Activated CD4-positive, alpha-beta T cell treated with anti-CD3 and anti-CD28 coated beads, Interleukin-2, amount 10 ng/mL, durations not matched to agents 24 days and 14 days (primary cell): Measurements from ENCODE around the gene MCM3. TPM values are rescaled to one million over a fixed set of nuclear protein-coding genes. Genes with fewer than 3 reads are reported as not detected.

Source experiments
- DNase-seq: peaks from one replicate; pipeline ENCODE4 v3.0.0; 2022
- H3K27ac Mint-ChIP-seq: one replicate; pipeline ENCODE4 v1.8.0; 2022; ENCODE audit warnings: mild to moderate bottlenecking, mixed read lengths
- H3K27me3 Mint-ChIP-seq: one replicate; pipeline ENCODE4 v1.8.0; 2022; ENCODE audit warnings: mixed read lengths
- H3K36me3 Mint-ChIP-seq: one replicate; pipeline ENCODE4 v1.8.0; 2022; ENCODE audit warnings: low read depth, mild to moderate bottlenecking, mixed read lengths
- H3K4me1 Mint-ChIP-seq: one replicate; pipeline ENCODE4 v1.8.0; 2021; ENCODE audit warnings: mixed read lengths
- H3K4me3 Mint-ChIP-seq: one replicate; pipeline ENCODE4 v1.8.0; 2022; ENCODE audit warnings: mild to moderate bottlenecking, moderate library complexity, mixed read lengths
- H3K9me3 Mint-ChIP-seq: one replicate; pipeline ENCODE4 v1.8.0; 2021; ENCODE audit warnings: mixed read lengths
- intact Hi-C: fragments of 100-400 bp; cut with micrococcal nuclease; formaldehyde crosslinking; loops from one replicate; pipeline ENCODE4 v1.15.1; 2023
- total RNA-seq: library from RNA; stranded (reverse); gene quantifications from 2 replicates; pipeline ENCODE4 v1.2.3, GENCODE V29; 2022

MCM3 gene
- total RNA-seq, 1 donor from 2014 or later = 240 TPM

- intact Hi-C loops = loop anchor here (10.0 kb wide), 2 partner anchors 247 to 697 kb away; no protein-coding TSS in a partner anchor
- no peak for DNase-seq
- Mint-ChIP-seq H3K36me3 (peaks cover 4% of the 10 kb centered on the region), H3K4me1 (peaks cover 14% of the 10 kb centered on the region), H3K27ac (no peak overlapping the region), H3K27me3 (no peaks in the 10 kb centered on the region), H3K9me3 (no peaks in the 10 kb centered on the region), H3K4me3 (no peak overlapping the region)
These were observed 3.7 kb upstream of the MCM3 start for GRCh38 chr6:52288216-52288615.

GRCh38 chr6:52286798-52287432, 2.4 kb upstream of the MCM3 start:
- peak overlapping the region; percentile 41 for H3K4me3 Mint-ChIP-seq
- DNase-seq = peak; percentile 89
- no peaks in the 10 kb centered on the region for H3K27me3 Mint-ChIP-seq
- no peaks in the 10 kb centered on the region for H3K9me3 Mint-ChIP-seq
- intact Hi-C loops = loop anchor here (1.0 to 10.0 kb wide), 3 partner anchors 112 to 698 kb away; no protein-coding TSS in a partner anchor
- H3K27ac Mint-ChIP-seq = peak overlapping the region; percentile 26
- peaks cover 15% of the 10 kb centered on the region for H3K36me3 Mint-ChIP-seq
- peaks cover 23% of the 10 kb centered on the region for H3K4me1 Mint-ChIP-seq

GRCh38 chr6:52285177-52286068, 881 bp upstream of the MCM3 start:
- peaks cover 34% of the 10 kb centered on the region for H3K4me1 Mint-ChIP-seq
- no peak overlapping the region for H3K27ac Mint-ChIP-seq
- intact Hi-C loops = loop anchor here (1.0 to 10.0 kb wide), 7 partner anchors 11 to 1063 kb away; partner anchors contain the start of genes ELOVL5, FBXO9, PAQR8 and TRAM2
- H3K36me3 Mint-ChIP-seq = peaks cover 28% of the 10 kb centered on the region
- no peaks in the 10 kb centered on the region for H3K9me3 Mint-ChIP-seq
- no peaks in the 10 kb centered on the region for H3K27me3 Mint-ChIP-seq
- H3K4me3 Mint-ChIP-seq = no peak overlapping the region
- no peak for DNase-seq

GRCh38 chr6:52284131-52284459, 447 bp downstream of the MCM3 start:
- no peaks in the 10 kb centered on the region for H3K9me3 Mint-ChIP-seq
- no peaks in the 10 kb centered on the region for H3K27me3 Mint-ChIP-seq
- DNase-seq = no peak
- intact Hi-C loops = loop anchor here (1.0 to 10.0 kb wide), 9 partner anchors 21 to 1065 kb away; partner anchors contain the start of genes EFHC1, ELOVL5, FBXO9 and TRAM2
- H3K27ac Mint-ChIP-seq = no peak overlapping the region
- H3K4me3 Mint-ChIP-seq = no peak overlapping the region
- H3K36me3 Mint-ChIP-seq = peaks cover 38% of the 10 kb centered on the region
- peaks cover 37% of the 10 kb centered on the region for H3K4me1 Mint-ChIP-seq

DNA sequence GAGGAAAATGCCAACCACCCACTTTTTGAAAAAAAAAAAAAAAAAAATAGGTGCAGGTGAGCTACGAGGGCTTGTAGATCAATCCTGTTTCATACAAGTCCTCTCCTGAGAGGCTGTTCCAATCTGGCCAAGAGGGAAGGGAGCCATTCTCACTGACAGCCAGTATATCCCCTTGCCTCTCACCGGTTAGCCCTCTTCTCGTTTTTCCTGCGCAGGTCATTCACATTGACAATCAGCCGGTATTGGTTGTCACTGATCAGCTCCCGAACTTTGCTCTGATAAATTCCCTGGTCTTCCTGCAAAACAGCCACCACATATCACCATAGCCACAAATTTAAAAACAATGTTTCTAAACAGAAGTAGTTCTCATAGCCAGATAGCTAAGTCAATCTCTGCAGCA, 1.4 kb downstream of the MCM3 start:
- no peaks in the 10 kb centered on the region for H3K27me3 Mint-ChIP-seq
- intact Hi-C loops = loop anchor here (10.0 kb wide), 2 partner anchors 252 to 702 kb away; no protein-coding TSS in a partner anchor
- H3K9me3 Mint-ChIP-seq = no peaks in the 10 kb centered on the region
- peak overlapping the region; percentile 30 for H3K27ac Mint-ChIP-seq
- H3K4me1 Mint-ChIP-seq = peaks cover 42% of the 10 kb centered on the region
- peak overlapping the region; percentile 85 for H3K4me3 Mint-ChIP-seq
- no peak for DNase-seq
- peaks cover 48% of the 10 kb centered on the region for H3K36me3 Mint-ChIP-seq

DNA sequence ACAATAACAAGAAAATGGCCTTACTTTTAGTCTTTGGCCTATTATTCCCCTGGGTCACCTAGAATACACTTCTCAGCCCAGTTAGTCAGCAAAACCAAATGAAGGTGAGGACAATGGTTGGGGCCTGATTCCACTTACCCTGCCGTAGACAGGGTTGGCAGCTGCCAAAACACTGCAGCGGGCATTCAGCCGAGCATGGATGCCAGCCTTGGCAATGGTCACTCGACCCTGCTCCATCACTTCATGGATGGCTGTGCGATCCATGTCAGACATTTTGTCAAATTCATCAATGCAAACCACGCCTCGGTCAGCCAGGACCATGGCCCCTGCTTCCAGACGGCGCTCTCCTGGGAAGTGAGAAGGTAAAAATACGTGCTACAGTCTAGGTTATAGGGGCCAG, 8.4 kb downstream of the MCM3 start:
- no peaks in the 10 kb centered on the region for H3K9me3 Mint-ChIP-seq
- DNase-seq = no peak
- intact Hi-C loops = no loop called here
- H3K4me1 Mint-ChIP-seq = peaks cover 22% of the 10 kb centered on the region
- peaks cover 81% of the 10 kb centered on the region for H3K36me3 Mint-ChIP-seq
- no peak overlapping the region for H3K4me3 Mint-ChIP-seq
- H3K27me3 Mint-ChIP-seq = no peaks in the 10 kb centered on the region
- no peak overlapping the region for H3K27ac Mint-ChIP-seq

DNA sequence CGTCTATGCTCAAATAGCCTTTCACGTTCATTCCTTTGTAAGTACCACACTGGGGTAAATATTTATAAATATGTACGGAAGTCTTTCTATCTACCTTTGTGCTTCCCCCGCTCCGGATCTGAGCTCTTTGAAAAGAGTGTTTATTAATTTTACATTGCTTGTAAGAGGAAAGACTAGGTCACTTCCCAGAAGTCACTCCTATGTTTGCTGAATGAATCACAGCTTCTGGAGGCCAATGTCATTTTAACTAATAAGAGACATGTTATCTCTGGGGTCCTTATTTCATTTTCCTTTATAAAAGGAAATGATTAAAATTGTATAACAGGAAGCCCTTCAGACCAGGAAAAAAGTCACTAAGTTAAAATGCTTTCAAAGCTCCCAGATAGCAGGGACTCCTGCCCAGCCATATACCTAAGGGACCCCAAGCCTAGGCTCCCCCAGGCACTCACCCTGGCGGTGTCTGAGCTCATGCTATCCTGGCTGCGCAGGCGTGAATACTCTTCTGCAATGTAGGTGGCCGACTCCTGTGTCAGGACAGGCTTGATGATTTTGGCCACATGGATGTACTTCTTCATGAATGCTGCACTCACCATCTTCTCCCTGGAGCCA, 12.6 kb downstream of the MCM3 start:
- Mint-ChIP-seq H3K4me1 (peaks cover 10% of the 10 kb centered on the region), H3K4me3 (no peak overlapping the region), H3K27me3 (no peaks in the 10 kb centered on the region), H3K36me3 (peaks cover 80% of the 10 kb centered on the region), H3K9me3 (no peaks in the 10 kb centered on the region), H3K27ac (no peak overlapping the region)
- intact Hi-C loops = no loop called here
- no peak for DNase-seq

DNA sequence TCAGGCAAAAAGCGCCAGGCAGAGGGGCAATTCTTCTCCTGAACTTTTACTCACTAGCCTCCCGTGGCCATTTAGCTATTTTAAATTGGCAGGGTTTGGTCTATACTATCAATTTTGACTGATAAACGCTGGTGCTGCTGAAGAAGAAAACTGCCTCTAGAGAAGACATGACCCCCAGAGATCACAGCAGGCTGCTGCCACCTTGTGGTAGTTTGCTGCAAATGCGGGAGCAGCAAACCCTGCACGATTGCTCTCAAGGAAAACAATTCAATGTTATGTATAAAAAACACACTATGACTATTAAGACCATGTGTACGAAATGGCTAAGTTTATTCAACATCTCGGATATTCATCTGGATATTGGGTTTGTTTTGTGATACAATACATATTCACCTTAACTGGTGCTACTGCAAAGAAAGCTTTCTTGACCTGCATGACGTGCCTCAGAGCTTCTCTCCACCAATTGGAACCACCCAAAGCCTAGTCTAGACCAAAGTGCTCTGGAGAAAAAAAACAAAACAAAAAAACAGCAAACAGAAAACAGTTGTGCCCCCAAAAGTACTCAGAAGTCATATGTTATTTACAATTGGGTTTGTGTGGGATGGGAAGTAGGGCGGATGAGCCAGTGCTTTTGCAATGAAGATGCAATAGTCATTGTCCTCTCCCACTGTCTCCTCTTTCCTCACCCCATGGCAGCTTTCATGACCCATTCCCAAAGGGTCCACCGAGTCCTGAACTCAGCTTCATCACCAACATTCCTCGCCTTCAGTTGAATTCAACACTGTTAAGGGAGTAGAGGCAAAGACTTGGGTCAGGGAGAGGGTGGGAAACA, 20.6 kb downstream of the MCM3 start:
- DNase-seq = peak; percentile 92
- Mint-ChIP-seq H3K36me3 (peaks cover 74% of the 10 kb centered on the region), H3K27me3 (no peaks in the 10 kb centered on the region), H3K4me3 (no peak overlapping the region), H3K4me1 (peaks cover 8% of the 10 kb centered on the region), H3K27ac (peak overlapping the region; percentile 16), H3K9me3 (no peaks in the 10 kb centered on the region)
- intact Hi-C loops = loop anchor here (1.0 to 10.0 kb wide), 5 partner anchors 51 to 409 kb away; no protein-coding TSS in a partner anchor

GRCh38 chr6:52262620-52263344, 21.8 kb downstream of the MCM3 start:
- no peak for DNase-seq
- intact Hi-C loops = loop anchor here (1.0 to 10.0 kb wide), 5 partner anchors 49 to 408 kb away; no protein-coding TSS in a partner anchor
- H3K4me1 Mint-ChIP-seq = peaks cover 7% of the 10 kb centered on the region
- no peaks in the 10 kb centered on the region for H3K9me3 Mint-ChIP-seq
- no peaks in the 10 kb centered on the region for H3K27me3 Mint-ChIP-seq
- H3K4me3 Mint-ChIP-seq = no peak overlapping the region
- no peak overlapping the region for H3K27ac Mint-ChIP-seq
- peaks cover 64% of the 10 kb centered on the region for H3K36me3 Mint-ChIP-seq

GRCh38 chr6:52261229-52261628, 23.3 kb downstream of the MCM3 start:
- intact Hi-C loops = loop anchor here (10.0 kb wide), 1 partner anchor 406 kb away; no protein-coding TSS in a partner anchor
- Mint-ChIP-seq H3K27ac (no peak overlapping the region), H3K9me3 (no peaks in the 10 kb centered on the region), H3K27me3 (peaks cover 2% of the 10 kb centered on the region), H3K36me3 (peaks cover 51% of the 10 kb centered on the region), H3K4me3 (no peak overlapping the region), H3K4me1 (peaks cover 6% of the 10 kb centered on the region)
- no peak for DNase-seq

- H3K27ac Mint-ChIP-seq = no peak overlapping the region
- no peak overlapping the region for H3K4me3 Mint-ChIP-seq
- H3K36me3 Mint-ChIP-seq = peaks cover 47% of the 10 kb centered on the region
- H3K9me3 Mint-ChIP-seq = no peaks in the 10 kb centered on the region
- intact Hi-C loops = loop anchor here (10.0 kb wide), 1 partner anchor 406 kb away; no protein-coding TSS in a partner anchor
- no peak for DNase-seq
- H3K4me1 Mint-ChIP-seq = peaks cover 7% of the 10 kb centered on the region
- H3K27me3 Mint-ChIP-seq = peaks cover 2% of the 10 kb centered on the region
These were observed 23.9 kb downstream of the MCM3 start for GRCh38 chr6:52260634-52261033.

GRCh38 chr6:52255434-52255833, 29.1 kb downstream of the MCM3 start:
- H3K36me3 Mint-ChIP-seq = peaks cover 4% of the 10 kb centered on the region
- H3K27ac Mint-ChIP-seq = peak overlapping the region; percentile 14
- H3K27me3 Mint-ChIP-seq = peaks cover 34% of the 10 kb centered on the region
- DNase-seq = no peak
- H3K4me3 Mint-ChIP-seq = peak overlapping the region; percentile 18
- no peaks in the 10 kb centered on the region for H3K9me3 Mint-ChIP-seq
- H3K4me1 Mint-ChIP-seq = peaks cover 32% of the 10 kb centered on the region
- intact Hi-C loops = loop anchor here (1.0 to 2.0 kb wide), 2 partner anchors 28 to 93 kb away; no protein-coding TSS in a partner anchor
